GM23338 (cell line): Measurements from ENCODE around the gene DISP3. TPM values are rescaled to one million over a fixed set of nuclear protein-coding genes. Genes with fewer than 3 reads are reported as not detected.

Experiments
- ATAC-seq: fragments of 200-7000 bp; cut with Tn5 transposase; 3 replicates; pipeline ENCODE4 v1.9.1; 2020
- DNase-seq: peaks from one replicate; pipeline ENCODE4 v3.0.0-alpha.2; 2015; ENCODE audit warnings: low spot score
- H2AFZ ChIP-seq: fragments of 200-600 bp; sonication (generic); 2 replicates; pipeline ENCODE4 v1.8.0; 2016; ENCODE audit warnings: antibody characterized with exemption, mild to moderate bottlenecking, moderate library complexity
- H3F3A ChIP-seq: fragments of 200-600 bp; sonication (generic); replicated peaks from 2 replicates; pipeline ENCODE4 v1.8.0; 2017; ENCODE audit warnings: antibody characterized with exemption, mixed run types, low read depth
- H3K27ac ChIP-seq: fragments of 200-600 bp; sonication (generic); 2 replicates; pipeline ENCODE4 v1.6.1; 2016; ENCODE audit warnings: low read depth
- H3K27me3 ChIP-seq: fragments of 200-600 bp; sonication (generic); 2 replicates; pipeline ENCODE4 v1.8.0; 2016; ENCODE audit warnings: mild to moderate bottlenecking, mixed run types, moderate library complexity; ENCODE audit not compliant: insufficient read depth
- H3K36me3 ChIP-seq: fragments of 200-600 bp; sonication (generic); 2 replicates; pipeline ENCODE4 v1.8.0; 2016; ENCODE audit warnings: mild to moderate bottlenecking; ENCODE audit not compliant: insufficient read depth
- H3K4me1 ChIP-seq: fragments of 200-600 bp; sonication (generic); 2 replicates; pipeline ENCODE4 v1.8.0; 2016; ENCODE audit warnings: mild to moderate bottlenecking, moderate library complexity; ENCODE audit not compliant: insufficient read depth
- H3K4me2 ChIP-seq: fragments of 200-600 bp; sonication (generic); 2 replicates; pipeline ENCODE4 v1.7.1; 2017; ENCODE audit warnings: mixed run types
- H3K4me3 ChIP-seq: fragments of 200-600 bp; sonication (generic); 2 replicates; pipeline ENCODE4 v1.6.1; 2016; ENCODE audit warnings: mixed run types
- H3K79me2 ChIP-seq: fragments of 200-600 bp; sonication (generic); replicated peaks from 2 replicates; pipeline ENCODE4 v1.8.0; 2017; ENCODE audit warnings: mild to moderate bottlenecking; ENCODE audit not compliant: insufficient read depth
- H3K9me2 ChIP-seq: fragments of 200-600 bp; sonication (generic); 2 replicates; pipeline ENCODE4 v1.8.0; 2017; ENCODE audit not compliant: insufficient read depth
- H4K20me1 ChIP-seq: fragments of 200-600 bp; sonication (generic); replicated peaks from 2 replicates; pipeline ENCODE4 v1.8.0; 2017; ENCODE audit warnings: mild to moderate bottlenecking; ENCODE audit not compliant: insufficient read depth
- H3K27ac Mint-ChIP-seq: 2 replicates; pipeline ENCODE4 v1.8.0; 2020; ENCODE audit warnings: inconsistent platforms, mild to moderate bottlenecking, moderate library complexity, mixed read lengths
- H3K27me3 Mint-ChIP-seq: 3 replicates; pipeline ENCODE4 v1.8.0; 2022; ENCODE audit warnings: low read depth, mild to moderate bottlenecking, moderate library complexity, mixed read lengths, inconsistent platforms; ENCODE audit not compliant: insufficient read depth, poor library complexity
- H3K36me3 Mint-ChIP-seq: 3 replicates; pipeline ENCODE4 v1.8.0; 2021; ENCODE audit warnings: low read depth, mild to moderate bottlenecking, inconsistent platforms, moderate library complexity, mixed read lengths
- H3K4me1 Mint-ChIP-seq: 3 replicates; pipeline ENCODE4 v1.8.0; 2020; ENCODE audit warnings: mild to moderate bottlenecking, inconsistent platforms, mixed read lengths
- H3K4me3 Mint-ChIP-seq: 3 replicates; pipeline ENCODE4 v1.8.0; 2021; ENCODE audit warnings: moderate library complexity, mild to moderate bottlenecking, inconsistent platforms, mixed read lengths
- H3K9me3 Mint-ChIP-seq: 3 replicates; pipeline ENCODE4 v1.8.0; 2020; ENCODE audit warnings: moderate library complexity, mild to moderate bottlenecking, inconsistent platforms, mixed read lengths
- EZH2 ChIP-seq: fragments of 200-600 bp; sonication (generic); IDR thresholded peaks from one replicate; pipeline ENCODE4 v1.8.0; 2017; ENCODE audit warnings: antibody characterized with exemption, mild to moderate bottlenecking, low read depth; ENCODE audit not compliant: unreplicated experiment
- EZH2phosphoT487 ChIP-seq: fragments of 200-600 bp; sonication (generic); IDR thresholded peaks from one replicate; pipeline ENCODE4 v1.8.1; 2018; ENCODE audit warnings: antibody characterized with exemption; ENCODE audit not compliant: unreplicated experiment
- JUNB ChIP-seq: IDR thresholded peaks from one replicate; pipeline ENCODE4 v1.6.1; 2016; ENCODE audit warnings: antibody characterized with exemption; ENCODE audit not compliant: unreplicated experiment
- STAT1 ChIP-seq: IDR thresholded peaks from one replicate; pipeline ENCODE4 v1.6.1; 2016; ENCODE audit warnings: antibody characterized with exemption; ENCODE audit not compliant: unreplicated experiment
- ZNF114 ChIP-seq: fragments of 250-450 bp; sonication (Bioruptor Pico); IDR thresholded peaks from 2 replicates; pipeline ENCODE4 v1.5.0; 2020; ENCODE audit warnings: mild to moderate bottlenecking, moderate library complexity
- polyA plus RNA-seq: library from polyadenylated mRNA; unstranded; fragments of >200 nt; fragmentation: Nextera tagmentation; extraction: Ambion mirVana; gene quantifications from 2 replicates; pipeline ENCODE4 v1.2.1, GENCODE V29; 2016
- total RNA-seq: library from RNA; depleted of rRNA; stranded (reverse); fragments of >200 nt; shearing (Covaris generic); gene quantifications from 2 replicates; pipeline ENCODE4 v1.2.3, GENCODE V29; 2014
- TF ChIP-seq, protein P1 (sequence below): IDR thresholded peaks from 2 replicates; pipeline ENCODE4 v1.6.1; 2016; ENCODE audit warnings: antibody characterized with exemption
- TF ChIP-seq, protein P2 (sequence below): IDR thresholded peaks from one replicate; pipeline ENCODE4 v1.6.1; 2018; ENCODE audit warnings: antibody characterized with exemption; ENCODE audit not compliant: unreplicated experiment
- TF ChIP-seq, protein P3 (sequence below), 2 experiments: fragments of 200-600 bp in 1 of 2; sonication (generic) in 1 of 2; conservative IDR thresholded peaks; 2 replicates each; pipeline versions ENCODE4 v1.5.1 to v1.6.1; 2016 to 2017; ENCODE audit warnings: antibody characterized with exemption in 2 of 2, low read depth in 2 of 2, mild to moderate bottlenecking in 2 of 2, moderate library complexity in 1 of 2

DISP3 gene
- total and polyA plus RNA-seq, 2 experiments from 2014 or later: 3.2 to 11.1 TPM

DNA sequence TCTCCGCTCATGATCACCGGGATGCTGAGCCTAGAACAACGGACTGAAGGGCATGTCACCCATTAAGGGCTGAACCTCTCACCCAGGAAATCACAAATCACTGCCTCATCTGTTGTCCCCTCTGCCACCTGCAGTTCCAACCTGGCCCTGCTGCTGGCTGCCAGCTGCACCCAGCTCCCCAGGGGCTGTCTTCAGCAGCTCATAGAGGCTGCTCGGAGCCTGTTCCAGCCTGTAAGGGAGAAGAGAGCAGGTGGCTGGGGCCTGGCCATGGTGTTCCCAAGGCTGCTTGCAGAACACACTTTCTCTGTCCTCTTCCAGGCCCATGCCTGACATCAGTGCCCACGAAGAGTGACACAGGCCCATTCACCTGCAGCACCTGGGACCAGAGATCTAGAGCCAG is 44.5 kb upstream of the DISP3 start:
- Histone ChIP-seq H3K36me3 (no peaks in the 10 kb centered on the region), H3K4me3 (no peak overlapping the region), H3F3A (no peaks in the 10 kb centered on the region), H3K4me1 (no peaks in the 10 kb centered on the region), H2AFZ (no peak overlapping the region), H3K9me2 (no peaks in the 10 kb centered on the region), H3K4me2 (no peak overlapping the region), H3K79me2 (no peaks in the 10 kb centered on the region), H3K27me3 (no peaks in the 10 kb centered on the region), H4K20me1 (no peaks in the 10 kb centered on the region), H3K27ac (no peak overlapping the region)
- ATAC-seq: no peak
- H3K36me3 Mint-ChIP-seq: no peaks in the 10 kb centered on the region
- no peak for DNase-seq
- peaks cover 13% of the 10 kb centered on the region for H3K27me3 Mint-ChIP-seq
- TF ChIP-seq, protein P1, sequence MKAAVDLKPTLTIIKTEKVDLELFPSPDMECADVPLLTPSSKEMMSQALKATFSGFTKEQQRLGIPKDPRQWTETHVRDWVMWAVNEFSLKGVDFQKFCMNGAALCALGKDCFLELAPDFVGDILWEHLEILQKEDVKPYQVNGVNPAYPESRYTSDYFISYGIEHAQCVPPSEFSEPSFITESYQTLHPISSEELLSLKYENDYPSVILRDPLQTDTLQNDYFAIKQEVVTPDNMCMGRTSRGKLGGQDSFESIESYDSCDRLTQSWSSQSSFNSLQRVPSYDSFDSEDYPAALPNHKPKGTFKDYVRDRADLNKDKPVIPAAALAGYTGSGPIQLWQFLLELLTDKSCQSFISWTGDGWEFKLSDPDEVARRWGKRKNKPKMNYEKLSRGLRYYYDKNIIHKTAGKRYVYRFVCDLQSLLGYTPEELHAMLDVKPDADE: no peak
- TF ChIP-seq EZH2phosphoT487 (no peak), EZH2 (no peak), ZNF114 (CRISPR knock-in tag) (no peak), JUNB (no peak)
- no peak overlapping the region for H3K27ac Mint-ChIP-seq
- H3K4me3 Mint-ChIP-seq: no peak overlapping the region
- no peaks in the 10 kb centered on the region for H3K9me3 Mint-ChIP-seq
- H3K4me1 Mint-ChIP-seq: peaks cover 6% of the 10 kb centered on the region

DNA sequence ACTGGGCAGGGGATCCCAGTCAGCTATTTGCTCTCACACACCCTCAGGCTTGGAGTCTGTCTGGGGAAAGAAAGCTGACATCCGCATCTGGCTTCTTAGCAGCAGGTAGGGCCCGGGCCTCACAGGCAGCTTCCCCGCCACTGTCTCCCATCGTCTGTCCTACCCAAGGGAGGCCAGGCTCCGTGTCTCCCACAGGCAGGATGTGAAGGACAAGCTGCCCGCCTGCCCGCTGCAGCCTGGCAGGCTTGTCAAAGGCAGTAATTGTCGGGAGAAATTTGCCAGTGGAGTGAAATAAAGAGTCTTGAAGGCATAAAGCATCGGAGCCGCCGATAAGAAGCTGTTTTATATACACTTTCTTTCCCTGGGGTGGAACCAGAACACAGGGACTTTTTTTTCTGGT is 44.0 kb upstream of the DISP3 start:
- Histone ChIP-seq H3K79me2 (no peaks in the 10 kb centered on the region), H3K27me3 (no peaks in the 10 kb centered on the region), H3K4me1 (no peaks in the 10 kb centered on the region), H3K36me3 (no peaks in the 10 kb centered on the region), H3K9me2 (no peaks in the 10 kb centered on the region), H3K4me2 (no peak overlapping the region), H3F3A (no peaks in the 10 kb centered on the region), H3K4me3 (no peak overlapping the region), H4K20me1 (no peaks in the 10 kb centered on the region), H3K27ac (no peak overlapping the region), H2AFZ (no peak overlapping the region)
- Mint-ChIP-seq H3K36me3 (no peaks in the 10 kb centered on the region), H3K27me3 (peaks cover 13% of the 10 kb centered on the region), H3K27ac (no peak overlapping the region), H3K4me1 (peaks cover 6% of the 10 kb centered on the region), H3K9me3 (no peaks in the 10 kb centered on the region), H3K4me3 (no peak overlapping the region)
- TF ChIP-seq STAT1: no peak
- DNase-seq: no peak
- ATAC-seq: no peak

DNA sequence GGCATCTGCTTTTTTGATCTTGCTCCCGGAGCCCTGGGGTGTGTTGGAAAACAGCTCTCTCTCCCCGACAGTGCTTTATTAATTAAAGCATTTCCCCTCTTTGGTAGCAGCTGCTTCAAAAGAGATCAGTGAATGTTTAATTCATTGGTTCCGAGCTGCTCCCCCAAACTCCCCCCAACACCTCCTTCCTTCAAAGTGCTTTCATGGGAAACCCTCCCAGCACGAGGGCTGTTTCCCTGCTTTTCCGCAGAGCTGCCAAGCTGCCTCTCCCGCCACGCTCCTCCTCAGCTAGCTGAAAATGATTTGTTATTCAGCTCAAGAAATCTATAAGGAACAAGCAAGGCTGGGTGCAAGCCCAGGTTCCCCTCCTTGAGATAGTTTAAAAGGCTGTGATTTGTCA is 40.0 kb upstream of the DISP3 start:
- no peaks in the 10 kb centered on the region for H3K79me2 ChIP-seq
- no peaks in the 10 kb centered on the region for H3F3A ChIP-seq
- Mint-ChIP-seq H3K4me3 (no peak overlapping the region), H3K27me3 (peaks cover 17% of the 10 kb centered on the region), H3K4me1 (peaks cover 7% of the 10 kb centered on the region; the same call in 2 of the 3 replicates), H3K27ac (no peak overlapping the region), H3K36me3 (no peaks in the 10 kb centered on the region), H3K9me3 (no peaks in the 10 kb centered on the region)
- DNase-seq (no peak), ATAC-seq (no peak)
- H3K27me3 ChIP-seq: no peaks in the 10 kb centered on the region
- H4K20me1 ChIP-seq: no peaks in the 10 kb centered on the region
- no peaks in the 10 kb centered on the region for H3K9me2 ChIP-seq
- H2AFZ ChIP-seq: no peak overlapping the region
- no peaks in the 10 kb centered on the region for H3K36me3 ChIP-seq
- H3K4me2 ChIP-seq: no peak overlapping the region
- H3K4me3 ChIP-seq: no peak overlapping the region
- H3K27ac ChIP-seq: no peak overlapping the region
- no peaks in the 10 kb centered on the region for H3K4me1 ChIP-seq
- no peak for TF ChIP-seq JUNB
- TF ChIP-seq, protein P2, sequence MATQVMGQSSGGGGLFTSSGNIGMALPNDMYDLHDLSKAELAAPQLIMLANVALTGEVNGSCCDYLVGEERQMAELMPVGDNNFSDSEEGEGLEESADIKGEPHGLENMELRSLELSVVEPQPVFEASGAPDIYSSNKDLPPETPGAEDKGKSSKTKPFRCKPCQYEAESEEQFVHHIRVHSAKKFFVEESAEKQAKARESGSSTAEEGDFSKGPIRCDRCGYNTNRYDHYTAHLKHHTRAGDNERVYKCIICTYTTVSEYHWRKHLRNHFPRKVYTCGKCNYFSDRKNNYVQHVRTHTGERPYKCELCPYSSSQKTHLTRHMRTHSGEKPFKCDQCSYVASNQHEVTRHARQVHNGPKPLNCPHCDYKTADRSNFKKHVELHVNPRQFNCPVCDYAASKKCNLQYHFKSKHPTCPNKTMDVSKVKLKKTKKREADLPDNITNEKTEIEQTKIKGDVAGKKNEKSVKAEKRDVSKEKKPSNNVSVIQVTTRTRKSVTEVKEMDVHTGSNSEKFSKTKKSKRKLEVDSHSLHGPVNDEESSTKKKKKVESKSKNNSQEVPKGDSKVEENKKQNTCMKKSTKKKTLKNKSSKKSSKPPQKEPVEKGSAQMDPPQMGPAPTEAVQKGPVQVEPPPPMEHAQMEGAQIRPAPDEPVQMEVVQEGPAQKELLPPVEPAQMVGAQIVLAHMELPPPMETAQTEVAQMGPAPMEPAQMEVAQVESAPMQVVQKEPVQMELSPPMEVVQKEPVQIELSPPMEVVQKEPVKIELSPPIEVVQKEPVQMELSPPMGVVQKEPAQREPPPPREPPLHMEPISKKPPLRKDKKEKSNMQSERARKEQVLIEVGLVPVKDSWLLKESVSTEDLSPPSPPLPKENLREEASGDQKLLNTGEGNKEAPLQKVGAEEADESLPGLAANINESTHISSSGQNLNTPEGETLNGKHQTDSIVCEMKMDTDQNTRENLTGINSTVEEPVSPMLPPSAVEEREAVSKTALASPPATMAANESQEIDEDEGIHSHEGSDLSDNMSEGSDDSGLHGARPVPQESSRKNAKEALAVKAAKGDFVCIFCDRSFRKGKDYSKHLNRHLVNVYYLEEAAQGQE: no peak
- TF ChIP-seq, protein P3, sequence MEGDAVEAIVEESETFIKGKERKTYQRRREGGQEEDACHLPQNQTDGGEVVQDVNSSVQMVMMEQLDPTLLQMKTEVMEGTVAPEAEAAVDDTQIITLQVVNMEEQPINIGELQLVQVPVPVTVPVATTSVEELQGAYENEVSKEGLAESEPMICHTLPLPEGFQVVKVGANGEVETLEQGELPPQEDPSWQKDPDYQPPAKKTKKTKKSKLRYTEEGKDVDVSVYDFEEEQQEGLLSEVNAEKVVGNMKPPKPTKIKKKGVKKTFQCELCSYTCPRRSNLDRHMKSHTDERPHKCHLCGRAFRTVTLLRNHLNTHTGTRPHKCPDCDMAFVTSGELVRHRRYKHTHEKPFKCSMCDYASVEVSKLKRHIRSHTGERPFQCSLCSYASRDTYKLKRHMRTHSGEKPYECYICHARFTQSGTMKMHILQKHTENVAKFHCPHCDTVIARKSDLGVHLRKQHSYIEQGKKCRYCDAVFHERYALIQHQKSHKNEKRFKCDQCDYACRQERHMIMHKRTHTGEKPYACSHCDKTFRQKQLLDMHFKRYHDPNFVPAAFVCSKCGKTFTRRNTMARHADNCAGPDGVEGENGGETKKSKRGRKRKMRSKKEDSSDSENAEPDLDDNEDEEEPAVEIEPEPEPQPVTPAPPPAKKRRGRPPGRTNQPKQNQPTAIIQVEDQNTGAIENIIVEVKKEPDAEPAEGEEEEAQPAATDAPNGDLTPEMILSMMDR (conservative IDR thresholded peaks at IDR 0.05; ENCODE audit: low read depth in 2 of 2): no peak
